Measurements from ENCODE around the gene SULT2B1.
"Not testable (repeated sequence)": the region's sequence is repeated elsewhere in the genome, so short reads cannot be mapped to it uniquely, and the experiment has no call there.

SULT2B1 gene

GRCh38 chr19:48624791-48625723 lies 73.1 kb downstream of the SULT2B1 start:
- DNase-seq, result no peak

GRCh38 chr19:48625891-48626327 lies 73.9 kb downstream of the SULT2B1 start:
- no peak for DNase-seq

DNA sequence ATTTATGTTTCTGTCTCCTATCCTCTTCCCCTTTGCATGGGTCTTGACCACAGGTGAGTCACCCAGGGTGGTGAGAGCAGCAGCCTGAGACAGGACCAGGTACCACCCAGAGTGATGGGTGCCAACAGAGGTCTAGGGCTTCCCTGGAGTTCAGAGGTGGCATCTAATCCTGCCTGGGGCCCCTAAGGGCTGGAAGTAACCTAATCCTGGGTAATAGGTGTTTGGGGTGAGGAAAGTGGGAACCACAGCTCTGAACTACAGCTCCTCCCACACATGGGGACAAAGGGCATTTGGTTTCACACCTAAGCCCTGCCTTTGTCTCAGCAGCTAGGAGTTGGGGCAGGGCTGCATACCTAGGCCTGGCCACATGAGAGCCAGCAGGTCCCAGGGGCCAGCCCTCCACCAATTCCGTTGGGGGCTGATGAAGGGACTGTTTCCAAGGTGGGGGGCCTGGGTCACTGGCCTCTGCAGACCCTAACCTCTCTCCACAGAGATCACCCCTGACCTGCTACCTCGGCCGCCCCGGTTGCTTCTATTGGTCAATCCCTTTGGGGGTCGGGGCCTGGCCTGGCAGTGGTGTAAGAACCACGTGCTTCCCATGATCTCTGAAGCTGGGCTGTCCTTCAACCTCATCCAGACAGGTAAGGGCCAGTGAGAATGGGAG lies 75.4 kb downstream of the SULT2B1 start:
- no peak for DNase-seq

GRCh38 chr19:48627865-48628314 lies 75.9 kb downstream of the SULT2B1 start:
- no peak for DNase-seq

- DNase-seq, result no peak
Measured at GRCh38 chr19:48628486-48629296, 76.7 kb downstream of the SULT2B1 start.

DNA sequence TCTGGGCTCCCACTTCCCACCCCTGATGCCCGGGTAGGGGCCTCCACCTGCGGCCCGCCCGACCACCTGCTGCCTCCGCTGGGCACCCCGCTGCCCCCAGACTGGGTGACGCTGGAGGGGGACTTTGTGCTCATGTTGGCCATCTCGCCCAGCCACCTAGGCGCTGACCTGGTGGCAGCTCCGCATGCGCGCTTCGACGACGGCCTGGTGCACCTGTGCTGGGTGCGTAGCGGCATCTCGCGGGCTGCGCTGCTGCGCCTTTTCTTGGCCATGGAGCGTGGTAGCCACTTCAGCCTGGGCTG lies 77.3 kb downstream of the SULT2B1 start:
- DNase-seq, result no peak

GRCh38 chr19:48629599-48630295 lies 77.8 kb downstream of the SULT2B1 start:
- no peak for DNase-seq

DNA sequence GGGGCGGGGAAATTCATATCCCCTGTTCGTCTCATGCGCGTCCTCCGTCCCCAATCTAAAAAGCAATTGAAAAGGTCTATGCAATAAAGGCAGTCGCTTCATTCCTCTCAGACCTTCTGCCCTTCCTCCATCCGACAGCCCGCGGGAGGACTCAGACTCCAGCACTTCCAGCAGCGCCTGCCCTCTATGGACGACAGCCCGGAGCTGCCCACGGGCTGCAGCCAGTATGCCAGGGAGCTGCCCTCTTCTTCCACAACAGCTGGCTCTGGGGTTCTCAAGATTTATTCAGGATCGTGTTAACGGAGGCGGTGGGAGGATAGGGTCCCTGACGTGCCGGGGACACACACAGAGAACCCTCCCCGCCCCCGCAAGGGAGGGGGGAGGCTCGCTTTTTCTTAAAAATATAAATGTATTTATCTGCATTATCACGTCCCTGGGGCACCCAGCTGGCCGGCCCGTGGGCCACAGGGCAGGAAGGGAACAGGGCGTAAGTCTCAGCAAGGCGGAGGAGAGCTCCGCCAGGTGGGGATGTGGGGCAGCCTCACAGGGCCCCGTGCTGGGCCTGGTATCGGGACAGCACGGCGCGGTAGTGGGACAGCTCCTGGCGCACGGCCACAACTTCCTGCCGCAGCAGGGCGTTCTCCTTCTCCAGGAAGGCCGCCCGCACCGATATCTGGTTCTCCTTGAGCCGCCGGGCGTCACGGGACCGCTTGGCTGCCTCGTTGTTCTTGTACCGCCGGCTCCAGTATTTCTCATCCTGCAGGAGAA lies 78.5 kb downstream of the SULT2B1 start:
- no peak for DNase-seq

- DNase-seq, result no peak
Measured at GRCh38 chr19:48631225-48631624, 79.3 kb downstream of the SULT2B1 start.

GRCh38 chr19:48632286-48632685 lies 80.3 kb downstream of the SULT2B1 start:
- DNase-seq, result not testable (repeated sequence)

GRCh38 chr19:48632692-48633147 lies 80.7 kb downstream of the SULT2B1 start:
- DNase-seq, result no peak

GRCh38 chr19:48633148-48634035 lies 81.4 kb downstream of the SULT2B1 start:
- no peak for DNase-seq

- DNase-seq, result no peak
Measured at GRCh38 chr19:48634036-48634342, 82.0 kb downstream of the SULT2B1 start.

GRCh38 chr19:48634424-48635262 lies 82.7 kb downstream of the SULT2B1 start:
- DNase-seq, result peak; percentile 91

DNA sequence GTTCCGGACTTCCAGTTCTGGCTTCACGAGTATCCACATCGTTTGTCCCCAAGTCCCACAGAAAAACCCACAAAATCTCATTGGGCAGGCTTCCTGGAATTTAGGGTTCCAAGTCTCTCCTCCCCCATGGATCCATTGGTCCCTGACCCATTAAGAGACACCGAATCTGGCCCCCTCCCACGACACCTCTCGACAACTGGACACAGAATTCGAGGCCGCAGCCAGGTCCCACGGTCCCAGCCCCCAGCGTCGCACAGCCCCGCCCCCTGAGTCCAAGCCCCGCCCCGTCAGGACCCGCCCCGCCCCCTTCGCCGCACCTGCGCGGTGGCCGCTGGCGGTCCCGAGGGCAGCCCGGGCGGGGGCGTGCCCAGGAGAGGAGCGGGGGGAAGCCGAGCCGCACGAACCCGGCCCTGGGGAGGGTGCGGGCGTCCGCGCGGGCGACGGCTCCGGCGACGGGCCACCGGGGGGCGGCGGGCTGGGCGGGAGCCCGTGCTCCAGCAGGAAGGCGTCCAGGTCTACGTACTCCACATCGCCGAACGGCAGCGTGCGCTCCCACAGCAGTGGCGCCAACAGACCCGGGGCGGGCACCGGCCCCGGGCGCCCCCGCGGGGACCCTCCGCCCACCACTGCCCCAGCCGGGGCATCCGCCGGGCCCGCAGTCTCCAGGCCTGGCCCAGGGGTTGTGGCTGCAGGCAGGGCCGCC lies 83.4 kb downstream of the SULT2B1 start:
- DNase-seq, result no peak

DNA sequence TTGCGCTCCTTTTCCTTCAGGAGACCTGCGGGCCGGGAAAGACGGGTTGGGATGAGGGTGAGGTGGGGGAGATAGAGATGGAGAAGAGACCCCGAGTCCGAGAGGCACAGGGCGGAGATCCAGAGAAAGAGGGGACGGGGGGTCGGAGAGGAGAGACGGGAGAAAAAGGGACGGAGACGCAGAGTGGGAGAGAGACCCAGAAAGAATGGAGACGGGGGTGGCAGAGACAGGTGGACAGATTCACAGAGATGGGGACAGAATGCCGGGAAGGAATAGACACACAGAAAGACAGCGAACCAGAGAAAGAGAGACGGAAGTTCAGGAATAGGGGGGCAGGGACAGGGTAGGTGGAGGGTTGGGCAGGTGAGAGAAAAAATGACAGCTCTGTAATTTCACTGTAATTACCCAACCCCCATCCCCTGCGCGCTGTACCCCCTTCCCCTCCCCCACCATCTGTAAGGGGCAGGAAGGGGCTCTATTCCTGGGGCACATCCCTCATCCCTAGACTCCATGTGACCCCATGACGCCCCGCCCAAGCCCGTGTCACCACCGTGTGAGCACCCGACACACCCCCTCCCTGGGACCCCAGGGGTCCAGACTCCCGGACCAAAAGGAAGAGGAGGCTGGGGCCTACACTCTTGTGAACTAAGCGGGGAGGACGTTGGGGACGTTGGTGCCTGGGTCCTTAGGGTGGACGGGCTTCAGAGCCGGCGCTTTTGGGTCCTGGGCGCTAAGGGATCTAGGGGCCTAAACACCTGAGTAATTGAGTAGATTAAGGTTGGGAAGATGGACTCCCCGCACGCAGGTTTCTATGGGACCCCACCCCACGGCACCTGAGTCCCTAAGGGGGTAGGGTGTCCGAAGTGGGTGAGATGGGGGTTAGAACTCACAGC lies 84.2 kb downstream of the SULT2B1 start:
- DNase-seq, result no peak

GRCh38 chr19:48636859-48637448 lies 85.0 kb downstream of the SULT2B1 start, which contains the start of gene DBP:
Gene DBP, minus strand, starts transcription at chr19:48637379. Its CDS starts 385 bp downstream, at chr19:48636994.
- no peak for DNase-seq

Measured in NCI-H187 treated with DMSO at 0.1 percent for 48 hours (cell line).